Thoracic aorta (tissue), 2 donors: Measurements from ENCODE around the gene ASIC5. TPM values are rescaled to one million over a fixed set of nuclear protein-coding genes. Genes with fewer than 3 reads are reported as not detected.

Experiments
- ATAC-seq: fragments of 150-250 bp; one replicate; pipeline ENCODE4 v1.8.0; 2017; ENCODE audit warnings: low read depth; ENCODE audit not compliant: insufficient number of reproducible peaks, low FRiP score
- DNase-seq: peaks from one replicate; pipeline ENCODE4 v3.0.0-alpha.2; 2020; ENCODE audit warnings: low spot score
- H3K27ac ChIP-seq, 2 donors: fragments of 200-600 bp; sonication (generic); 1 replicate in 1 of 2; 2 replicates in 1 of 2; pipeline ENCODE4 v1.5.1; 2016; ENCODE audit warnings: mild to moderate bottlenecking in 2 of 2, moderate library complexity in 2 of 2
- H3K27me3 ChIP-seq: fragments of 200-600 bp; sonication (generic); replicated peaks from 2 replicates; pipeline ENCODE4 v1.6.0; 2016; ENCODE audit warnings: mild to moderate bottlenecking; ENCODE audit not compliant: insufficient read depth
- H3K36me3 ChIP-seq: fragments of 200-600 bp; sonication (generic); one replicate; pipeline ENCODE4 v1.5.1; 2016
- H3K4me1 ChIP-seq, 2 donors: fragments of 200-600 bp; sonication (generic); 1 replicate in 1 of 2; 2 replicates in 1 of 2; pipeline versions ENCODE4 v1.5.1 to v1.6.0; 2016; ENCODE audit warnings: low read depth in 2 of 2, mild to moderate bottlenecking in 1 of 2; ENCODE audit not compliant: control insufficient read depth in 1 of 2
- H3K4me3 ChIP-seq: fragments of 200-600 bp; sonication (generic); 2 replicates; pipeline ENCODE4 v1.5.1; 2016; ENCODE audit warnings: mild to moderate bottlenecking
- H3K9me3 ChIP-seq: fragments of 200-600 bp; sonication (generic); 2 replicates; pipeline ENCODE4 v1.5.1; 2016
- total RNA-seq, 2 donors: library from RNA; depleted of rRNA; stranded (reverse); fragments of >200 nt; gene quantifications; one replicate each; pipeline versions ENCODE4 v1.1.0 to v1.2.3, GENCODE V29; 2016
- TF ChIP-seq, protein P1 (sequence below): fragments of 200-600 bp; sonication (generic); IDR thresholded peaks from one replicate; pipeline ENCODE4 v1.5.1; 2019; ENCODE audit warnings: antibody characterized with exemption

The ASIC5 gene
- total RNA-seq, 2 donors from 2014 or later = not detected

GRCh38 chr4:155820887-155821518, 45.1 kb downstream of the ASIC5 start:
- Histone ChIP-seq H3K4me3 (no peak overlapping the region), H3K27ac (no peak overlapping the region), H3K36me3 (no peaks in the 10 kb centered on the region), H3K27me3 (no peaks in the 10 kb centered on the region), H3K4me1 (peaks cover 0 to 7% of the 10 kb centered on the region in 2 donors), H3K9me3 (no peaks in the 10 kb centered on the region)
- TF ChIP-seq, protein P1, sequence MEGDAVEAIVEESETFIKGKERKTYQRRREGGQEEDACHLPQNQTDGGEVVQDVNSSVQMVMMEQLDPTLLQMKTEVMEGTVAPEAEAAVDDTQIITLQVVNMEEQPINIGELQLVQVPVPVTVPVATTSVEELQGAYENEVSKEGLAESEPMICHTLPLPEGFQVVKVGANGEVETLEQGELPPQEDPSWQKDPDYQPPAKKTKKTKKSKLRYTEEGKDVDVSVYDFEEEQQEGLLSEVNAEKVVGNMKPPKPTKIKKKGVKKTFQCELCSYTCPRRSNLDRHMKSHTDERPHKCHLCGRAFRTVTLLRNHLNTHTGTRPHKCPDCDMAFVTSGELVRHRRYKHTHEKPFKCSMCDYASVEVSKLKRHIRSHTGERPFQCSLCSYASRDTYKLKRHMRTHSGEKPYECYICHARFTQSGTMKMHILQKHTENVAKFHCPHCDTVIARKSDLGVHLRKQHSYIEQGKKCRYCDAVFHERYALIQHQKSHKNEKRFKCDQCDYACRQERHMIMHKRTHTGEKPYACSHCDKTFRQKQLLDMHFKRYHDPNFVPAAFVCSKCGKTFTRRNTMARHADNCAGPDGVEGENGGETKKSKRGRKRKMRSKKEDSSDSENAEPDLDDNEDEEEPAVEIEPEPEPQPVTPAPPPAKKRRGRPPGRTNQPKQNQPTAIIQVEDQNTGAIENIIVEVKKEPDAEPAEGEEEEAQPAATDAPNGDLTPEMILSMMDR = no peak
- no peak for ATAC-seq
- no peak for DNase-seq

DNA sequence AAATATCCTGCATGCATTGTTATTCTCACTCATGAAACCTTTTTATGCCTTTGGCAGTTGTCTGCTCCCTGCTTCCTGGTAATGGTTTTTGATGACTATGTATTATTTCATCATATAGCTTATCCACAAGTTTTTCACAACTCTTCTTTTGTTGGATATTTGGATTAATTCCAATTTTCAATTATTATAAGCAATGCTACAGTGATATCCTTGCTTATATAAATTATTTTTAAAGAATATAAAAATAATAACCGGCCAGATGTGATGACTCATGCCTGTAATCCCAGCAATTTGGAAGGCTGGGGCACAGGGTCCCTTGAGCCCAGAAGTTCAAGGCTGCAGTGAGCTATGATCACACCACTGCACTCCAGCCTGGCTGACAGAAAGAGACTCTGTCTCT, 47.0 kb downstream of the ASIC5 start:
- no peaks in the 10 kb centered on the region for H3K9me3 ChIP-seq
- H3K27ac ChIP-seq = no peak overlapping the region
- no peaks in the 10 kb centered on the region for H3K36me3 ChIP-seq
- ATAC-seq (no peak), DNase-seq (no peak)
- peaks cover 0 to 7% of the 10 kb centered on the region in 2 donors for H3K4me1 ChIP-seq
- TF ChIP-seq, protein P1 = no peak
- no peak overlapping the region for H3K4me3 ChIP-seq
- H3K27me3 ChIP-seq = no peaks in the 10 kb centered on the region

DNA sequence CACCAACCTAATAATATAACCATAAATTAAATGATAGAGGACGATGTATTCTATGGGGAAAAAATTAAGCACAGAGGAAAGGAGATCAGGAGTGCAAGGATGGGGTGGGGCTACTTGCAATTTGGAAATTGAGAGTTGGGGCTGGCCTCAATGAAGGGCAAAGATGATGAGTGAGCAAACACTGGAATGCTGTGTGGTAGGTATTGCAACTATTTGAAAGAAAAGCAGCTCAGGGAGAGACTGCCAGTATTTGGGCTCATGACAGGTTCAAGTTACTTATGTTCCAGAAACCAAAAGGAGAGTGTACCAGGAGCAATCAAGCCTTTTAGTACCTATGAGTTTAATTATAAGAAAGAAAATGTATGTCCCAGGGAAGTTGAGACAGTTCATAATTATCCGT, 47.4 kb downstream of the ASIC5 start:
- DNase-seq (no peak), ATAC-seq (no peak)
- Histone ChIP-seq H3K27ac (no peak overlapping the region), H3K27me3 (no peaks in the 10 kb centered on the region), H3K9me3 (no peaks in the 10 kb centered on the region), H3K4me3 (no peak overlapping the region), H3K4me1 (peaks cover 0 to 7% of the 10 kb centered on the region in 2 donors), H3K36me3 (no peaks in the 10 kb centered on the region)
- TF ChIP-seq, protein P1 = no peak

GRCh38 chr4:155811083-155811482, 55.0 kb downstream of the ASIC5 start:
- TF ChIP-seq, protein P1 = no peak
- H3K27me3 ChIP-seq = no peaks in the 10 kb centered on the region
- H3K36me3 ChIP-seq = no peaks in the 10 kb centered on the region
- DNase-seq (no peak), ATAC-seq (no peak)
- no peak overlapping the region for H3K27ac ChIP-seq
- H3K4me1 ChIP-seq = peaks cover 0 to 5% of the 10 kb centered on the region in 2 donors
- no peaks in the 10 kb centered on the region for H3K9me3 ChIP-seq
- H3K4me3 ChIP-seq = no peak overlapping the region

DNA sequence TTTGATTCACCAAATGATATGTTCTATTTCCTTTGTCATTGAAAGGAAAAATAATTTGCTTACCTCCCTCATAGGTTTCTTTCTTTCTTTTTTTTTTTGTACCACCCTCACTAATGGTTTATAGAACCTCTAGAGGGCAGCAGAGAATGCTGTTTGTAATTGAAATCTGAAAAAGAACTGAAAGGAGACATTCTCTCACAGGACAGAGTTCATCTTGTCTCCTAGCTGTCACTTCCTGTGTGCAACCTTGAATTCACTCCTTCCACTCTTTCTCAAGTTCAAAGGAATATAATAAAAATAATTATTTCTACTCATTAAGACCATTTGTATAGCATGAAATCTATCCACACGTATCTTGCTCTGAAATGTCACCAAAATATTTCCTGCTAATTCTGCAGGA, 56.2 kb downstream of the ASIC5 start:
- H3K4me1 ChIP-seq = peaks cover 2 to 16% of the 10 kb centered on the region in 2 donors
- no peaks in the 10 kb centered on the region for H3K27me3 ChIP-seq
- no peak overlapping the region for H3K27ac ChIP-seq
- peak overlapping the region; percentile 32 for H3K4me3 ChIP-seq
- DNase-seq (no peak), ATAC-seq (no peak)
- H3K36me3 ChIP-seq = no peaks in the 10 kb centered on the region
- TF ChIP-seq, protein P1 = peak; percentile 56
- H3K9me3 ChIP-seq = no peaks in the 10 kb centered on the region
